Anterior cingulate cortex (tissue), 58 donors: ENCODE results near the gene THSD4.
"Not testable (repeated sequence)": the region's sequence is repeated elsewhere in the genome, so short reads cannot be mapped to it uniquely, and the experiment has no call there.

Experiments used
- DNase-seq, 58 donors: peaks; one replicate each; lab custom pipeline; 2025; lab: John Stamatoyannopoulos, UW

The THSD4 gene

DNA sequence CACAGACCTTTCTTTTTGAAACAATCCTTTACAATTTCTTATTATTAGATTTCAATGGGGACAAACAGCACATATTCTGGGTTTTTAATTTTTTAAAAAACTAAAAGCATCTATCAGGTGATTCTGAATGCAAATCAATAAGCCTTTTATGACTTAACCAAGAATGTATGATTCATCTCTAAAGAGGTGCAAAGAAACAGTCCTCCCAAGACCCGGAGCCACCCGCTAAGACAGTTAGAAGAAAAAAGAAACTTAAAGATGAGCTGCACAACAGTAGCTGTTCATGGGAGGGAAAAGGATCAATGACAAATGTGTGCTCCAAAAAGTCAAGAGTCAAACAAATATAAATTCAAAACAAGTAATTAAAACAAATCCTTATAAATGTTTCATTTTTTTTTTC, 319.5 kb downstream of the THSD4 start:
- DNase-seq: no peak

GRCh38 chr15:71435552-71435951, 320.3 kb downstream of the THSD4 start:
- no peak for DNase-seq

DNA sequence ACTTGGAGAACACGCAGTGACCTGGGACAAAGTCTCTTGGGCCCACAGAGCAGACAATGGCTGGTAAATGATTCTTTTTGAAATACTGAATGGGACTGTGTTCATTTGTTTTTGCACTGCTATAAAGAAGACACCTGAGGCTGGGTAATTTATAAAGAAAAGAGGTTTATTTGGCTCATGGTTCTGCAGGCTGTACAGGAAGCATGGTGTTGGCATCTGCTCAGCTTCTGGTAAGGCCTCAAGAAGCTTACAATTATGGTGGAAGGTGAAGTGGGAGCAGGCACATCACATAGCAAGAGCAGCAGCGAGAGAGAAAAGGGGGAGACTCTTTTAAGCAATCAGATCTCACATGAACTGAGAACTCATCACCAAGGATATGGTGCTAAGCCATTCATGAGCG, 321.6 kb downstream of the THSD4 start:
- no peak for DNase-seq

DNA sequence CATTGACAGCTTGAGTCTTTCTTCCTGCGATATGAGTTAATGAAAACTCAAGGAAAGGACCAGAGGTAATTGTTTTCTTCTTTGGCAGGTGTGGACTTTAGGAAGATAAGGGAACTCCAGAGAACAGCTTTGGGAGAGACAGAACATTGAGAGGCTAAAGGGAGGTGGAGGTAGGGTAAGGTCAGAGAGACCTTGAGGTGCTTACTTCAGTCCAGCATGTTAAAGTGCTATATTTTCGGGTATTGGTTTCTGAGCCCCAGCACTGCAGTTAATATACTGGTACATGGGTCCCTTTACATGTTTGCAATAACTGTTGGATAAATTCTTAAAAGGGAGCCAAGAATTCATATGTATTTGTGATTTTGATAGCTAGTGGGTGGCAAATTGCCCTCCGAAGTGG, 322.1 kb downstream of the THSD4 start:
- no peak for DNase-seq

- DNase-seq: no peak
Measured at GRCh38 chr15:71437919-71438318, 322.6 kb downstream of the THSD4 start.

DNA sequence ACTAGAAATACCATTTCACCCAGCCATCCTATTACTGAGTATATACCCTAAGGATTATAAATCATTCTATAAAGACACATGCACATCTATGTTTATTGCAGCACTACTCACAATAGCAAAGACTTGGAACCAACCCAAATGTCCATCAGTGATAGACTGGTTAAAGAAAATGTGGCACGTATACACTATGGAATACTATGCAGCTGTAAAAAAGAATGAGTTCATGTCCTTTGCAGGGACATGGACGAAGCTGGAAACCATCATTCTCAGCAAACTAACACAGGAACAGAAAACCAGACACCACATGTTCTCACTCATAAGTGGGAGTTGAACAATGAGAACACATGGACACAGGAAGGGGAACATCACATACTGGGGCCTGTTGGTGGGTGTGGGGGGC, 324.2 kb downstream of the THSD4 start:
- not testable (repeated sequence) for DNase-seq

- DNase-seq: no peak
Measured at GRCh38 chr15:71440489-71441110, 325.3 kb downstream of the THSD4 start.

DNA sequence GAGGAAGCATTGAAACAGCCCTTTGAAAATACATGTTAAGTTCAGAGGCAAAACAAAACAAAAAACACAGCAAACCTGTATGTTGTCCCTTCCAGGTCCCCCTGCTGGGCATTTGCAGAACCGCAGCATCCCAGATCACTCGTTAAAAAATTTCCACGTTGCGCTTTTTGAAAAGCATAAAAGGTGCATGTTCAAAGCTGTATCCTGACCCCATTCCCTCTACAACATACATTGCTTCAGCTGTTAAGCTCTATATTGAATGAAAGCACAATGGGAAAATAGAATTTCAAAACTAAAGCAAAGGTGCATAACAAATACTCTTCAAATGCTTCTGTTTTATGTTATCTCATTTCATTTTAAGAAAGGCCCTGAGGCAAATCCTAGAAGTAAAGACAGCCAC, 328.3 kb downstream of the THSD4 start:
- DNase-seq: peak in 17 of 58 donors; percentile 1 to 64 (median 18)

DNA sequence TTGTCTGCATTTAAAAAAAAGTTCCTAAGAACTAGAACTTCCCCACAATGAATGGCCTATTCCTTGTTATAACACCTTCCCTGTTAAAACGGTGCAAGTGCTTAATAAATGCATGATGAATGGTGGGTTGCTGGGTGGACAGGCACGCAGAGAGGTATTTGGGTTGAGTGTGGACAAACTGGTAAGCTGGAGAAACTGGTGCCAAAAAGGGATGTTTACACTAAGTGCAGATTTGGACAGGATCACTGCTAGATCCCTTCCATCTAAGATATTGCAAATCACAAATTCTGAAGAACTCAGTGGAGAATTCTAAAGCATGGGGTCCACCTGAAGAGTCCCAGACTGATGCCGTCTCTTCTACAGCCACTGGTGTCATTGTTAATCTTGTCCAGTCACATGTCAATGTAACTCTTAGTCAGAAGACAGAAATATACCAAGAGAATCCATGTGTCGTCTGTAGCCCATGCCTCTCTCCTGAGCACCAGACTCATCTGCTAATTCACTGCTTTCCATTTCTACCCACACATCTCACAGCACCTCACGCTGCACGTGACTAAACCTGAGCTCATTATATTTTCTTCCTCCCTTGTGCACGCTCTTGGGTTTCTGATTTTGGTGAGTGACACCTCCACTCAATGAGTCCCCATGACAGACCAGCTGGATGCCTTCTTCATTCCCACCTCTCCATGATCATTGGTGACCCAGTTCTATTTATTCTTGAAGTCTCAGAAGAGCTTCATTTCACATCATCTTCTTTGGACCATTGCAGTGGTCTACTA, 328.9 kb downstream of the THSD4 start:
- DNase-seq: no peak

- no peak for DNase-seq
Measured at GRCh38 chr15:71444866-71445590, 329.8 kb downstream of the THSD4 start.

GRCh38 chr15:71447328-71448250, 332.3 kb downstream of the THSD4 start:
- DNase-seq: no peak

GRCh38 chr15:71448688-71449114, 333.4 kb downstream of the THSD4 start:
- peak in 17 of 58 donors; percentile 0 to 43 (median 12) for DNase-seq

DNA sequence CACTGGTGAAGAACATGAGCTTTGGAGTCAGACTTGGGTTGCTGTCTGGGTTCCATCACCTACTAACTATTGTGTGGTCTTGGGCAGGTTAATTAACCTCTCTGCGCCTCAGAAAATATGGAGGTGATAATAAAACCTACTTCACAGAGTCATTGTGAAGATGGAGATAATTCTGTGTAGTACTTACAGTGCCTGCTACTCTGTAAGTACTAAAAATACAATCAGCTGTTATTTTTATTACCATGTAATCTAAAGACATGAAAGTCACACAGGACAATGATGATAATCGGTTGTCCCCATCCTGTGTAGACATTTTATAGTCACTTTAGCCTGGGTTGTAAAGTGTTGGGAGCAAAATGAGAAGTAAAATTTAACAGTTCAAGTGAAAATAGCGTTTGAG, 334.1 kb downstream of the THSD4 start:
- DNase-seq: no peak

DNA sequence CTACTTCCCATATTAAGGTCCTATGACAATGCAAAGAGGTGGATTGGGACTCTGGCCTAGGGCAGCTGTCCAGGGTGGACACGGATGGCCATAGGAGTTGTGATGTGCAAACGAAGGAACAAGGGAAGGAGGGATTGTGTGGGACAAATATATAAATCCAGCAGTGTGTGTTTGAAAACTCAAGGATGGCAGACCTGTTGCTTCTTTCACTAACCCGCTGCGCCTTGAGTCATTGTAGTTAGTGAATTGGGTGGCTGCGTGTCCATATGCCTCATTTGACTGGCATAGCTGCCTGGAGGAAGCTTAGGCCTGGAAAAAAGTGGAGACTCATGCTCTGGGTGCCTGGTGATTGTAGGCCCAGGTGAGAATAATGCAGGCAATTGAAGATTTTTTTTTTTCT, 334.7 kb downstream of the THSD4 start:
- no peak for DNase-seq

- DNase-seq: no peak
Measured at GRCh38 chr15:71451130-71451529, 335.9 kb downstream of the THSD4 start.

- no peak for DNase-seq
Measured at GRCh38 chr15:71452893-71453292, 337.6 kb downstream of the THSD4 start.

GRCh38 chr15:71454462-71454996, 339.3 kb downstream of the THSD4 start:
- DNase-seq: no peak

- DNase-seq: no peak
Measured at GRCh38 chr15:71455107-71455506, 339.8 kb downstream of the THSD4 start.

DNA sequence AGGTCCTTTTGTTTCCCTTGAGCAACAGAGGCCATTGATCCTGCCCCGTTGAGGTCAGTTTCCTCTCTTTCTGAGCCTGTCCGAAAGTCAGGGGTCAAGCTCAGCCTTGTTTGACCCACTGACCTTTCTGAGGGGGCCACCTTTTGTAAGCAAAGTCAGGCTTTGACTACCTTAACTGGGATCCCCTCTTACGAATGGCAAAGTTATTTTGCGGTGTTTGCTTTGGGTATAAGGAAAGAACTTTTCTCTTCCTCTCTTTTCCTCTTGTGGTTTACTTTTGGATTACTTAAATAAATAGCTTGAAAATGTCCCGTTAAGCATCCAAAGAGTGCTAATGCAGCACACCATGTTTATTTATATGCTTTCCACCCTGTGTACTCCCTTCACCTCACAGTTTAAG, 340.6 kb downstream of the THSD4 start:
- DNase-seq: no peak

DNA sequence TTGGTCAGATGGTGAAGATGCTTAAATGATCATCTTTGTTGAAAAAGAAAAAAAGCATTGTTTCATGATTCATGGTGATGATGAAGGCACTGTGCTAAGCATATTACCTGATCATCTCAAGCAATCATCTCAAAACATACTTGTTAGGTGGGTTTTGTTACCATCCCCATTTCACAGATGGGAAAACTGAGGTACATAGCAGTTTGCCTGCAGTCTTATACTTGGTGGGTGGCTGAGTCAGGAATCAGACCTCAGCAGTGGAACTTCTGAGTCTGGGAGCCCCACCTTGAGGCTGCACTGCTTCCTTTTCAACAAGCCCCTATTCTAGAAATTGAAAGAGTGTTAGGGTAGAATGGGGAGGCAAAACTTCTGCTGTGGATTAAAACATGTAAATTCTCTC, 341.1 kb downstream of the THSD4 start:
- no peak for DNase-seq
